Suprapubic skin (tissue), 4 donors: ENCODE data around the gene ITPKA. TPM values are rescaled to one million over a fixed set of nuclear protein-coding genes. Genes with fewer than 3 reads are reported as not detected.

Experiments
- DNase-seq, 2 donors: peaks; one replicate each; pipeline ENCODE4 v3.0.0-alpha.2; 2019; ENCODE audit warnings: low spot score in 2 of 2
- H3K27ac ChIP-seq: fragments of 200-600 bp; sonication (generic); one replicate; pipeline ENCODE4 v1.5.1; 2019
- H3K27me3 ChIP-seq: fragments of 200-600 bp; sonication (generic); one replicate; pipeline ENCODE4 v1.5.1; 2019
- H3K36me3 ChIP-seq: fragments of 200-600 bp; sonication (generic); one replicate; pipeline ENCODE4 v1.5.1; 2019
- H3K4me1 ChIP-seq: fragments of 200-600 bp; sonication (generic); one replicate; pipeline ENCODE4 v1.5.1; 2019
- H3K4me3 ChIP-seq: fragments of 200-600 bp; sonication (generic); one replicate; pipeline ENCODE4 v1.5.1; 2019; ENCODE audit warnings: mild to moderate bottlenecking
- H3K9me3 ChIP-seq: fragments of 200-600 bp; sonication (generic); one replicate; pipeline ENCODE4 v1.5.1; 2019
- CTCF ChIP-seq, 2 donors: fragments of 200-600 bp in 1 of 2; fragments of 450-650 bp in 1 of 2; sonication (generic) in 1 of 2; IDR thresholded peaks; one replicate each; pipeline ENCODE4 v1.5.1; 2016 to 2019; ENCODE audit warnings: antibody characterized with exemption in 2 of 2, mild to moderate bottlenecking in 1 of 2, moderate library complexity in 1 of 2
- EP300 ChIP-seq: sonication (generic); formaldehyde crosslinking; IDR thresholded peaks from one replicate; pipeline ENCODE4 v1.6.1; 2017; ENCODE audit warnings: antibody characterized with exemption
- POLR2A ChIP-seq, 2 donors: fragments of 450-650 bp; IDR thresholded peaks; one replicate each; pipeline ENCODE4 v1.6.1; 2017; ENCODE audit warnings: antibody characterized with exemption in 2 of 2, mild to moderate bottlenecking in 2 of 2, moderate library complexity in 2 of 2
- POLR2AphosphoS5 ChIP-seq, 3 donors: sonication (generic); formaldehyde crosslinking; IDR thresholded peaks; one replicate each; pipeline ENCODE4 v1.6.1; 2017; ENCODE audit warnings: antibody characterized with exemption in 3 of 3
- WGBS: methylation state at CpG from one replicate; pipeline ENCODE4 v1.1.5; 2018; 5-methylcytosine and 5-hydroxymethylcytosine counted together
- total RNA-seq, 4 donors: library from RNA; depleted of rRNA; stranded (reverse); fragments of >200 nt; gene quantifications; one replicate each; pipeline ENCODE4 v1.1.0, GENCODE V29; 2016

The ITPKA gene
- total RNA-seq = 1 to 10 TPM in 1 of 4 donors, under 1 TPM in 1, not detected in 2; 0.30 to 1.5 TPM

- TF ChIP-seq CTCF (IDR thresholded peaks at IDR 0.05) = no peak
- no peak for TF ChIP-seq EP300
- TF ChIP-seq POLR2AphosphoS5 (IDR thresholded peaks at IDR 0.05) = no peak
- no peak for TF ChIP-seq POLR2A (IDR thresholded peaks at IDR 0.05)
- peak within 1 kb of the TSS; percentile 75 for H3K4me3 ChIP-seq
- no CpG with 5 or more reads among the region's 60 CpGs for WGBS
- DNase-seq = peak; percentile 86 to 89
- H3K9me3 ChIP-seq = no peaks in the 10 kb centered on the region
- no peaks in the 10 kb centered on the region for H3K36me3 ChIP-seq
- H3K27me3 ChIP-seq = peaks cover 48% of the 10 kb centered on the region
- peaks cover 35% of the 10 kb centered on the region for H3K4me1 ChIP-seq
- H3K27ac ChIP-seq = peak within 1 kb of the TSS; percentile 36
Measured at GRCh38 chr15:41493205-41493901, at the start of gene ITPKA. Gene ITPKA, plus strand, starts transcription at chr15:41493874. Its CDS starts 54 bp downstream, at chr15:41493928.

GRCh38 chr15:41445399-41445798, 48.3 kb upstream of the ITPKA start:
- no peak for DNase-seq
- H3K4me3 ChIP-seq = no peak overlapping the region
- TF ChIP-seq CTCF (IDR thresholded peaks at IDR 0.05) = no peak
- no peak overlapping the region for H3K27ac ChIP-seq
- no peaks in the 10 kb centered on the region for H3K27me3 ChIP-seq
- no peaks in the 10 kb centered on the region for H3K9me3 ChIP-seq
- H3K36me3 ChIP-seq = peaks cover 30% of the 10 kb centered on the region
- no peaks in the 10 kb centered on the region for H3K4me1 ChIP-seq

- Histone ChIP-seq H3K27ac (no peak overlapping the region), H3K9me3 (no peaks in the 10 kb centered on the region), H3K4me1 (no peaks in the 10 kb centered on the region), H3K4me3 (no peak overlapping the region), H3K27me3 (no peaks in the 10 kb centered on the region), H3K36me3 (peaks cover 49% of the 10 kb centered on the region)
- WGBS = 81% methylated on average over 4 of the region's 4 CpGs
- DNase-seq = no peak
- TF ChIP-seq POLR2AphosphoS5 (IDR thresholded peaks at IDR 0.05) = no peak
- no peak for TF ChIP-seq POLR2A (IDR thresholded peaks at IDR 0.05)
- TF ChIP-seq EP300 = no peak
- no peak for TF ChIP-seq CTCF (IDR thresholded peaks at IDR 0.05)
Measured at GRCh38 chr15:41462084-41462795, 31.4 kb upstream of the ITPKA start.

GRCh38 chr15:41464889-41465580, 28.6 kb upstream of the ITPKA start:
- Histone ChIP-seq H3K36me3 (peaks cover 55% of the 10 kb centered on the region), H3K27me3 (no peaks in the 10 kb centered on the region), H3K9me3 (no peaks in the 10 kb centered on the region), H3K27ac (no peak overlapping the region), H3K4me1 (no peaks in the 10 kb centered on the region), H3K4me3 (no peak overlapping the region)
- DNase-seq = no peak
- TF ChIP-seq POLR2AphosphoS5 (IDR thresholded peaks at IDR 0.05) (no peak), CTCF (IDR thresholded peaks at IDR 0.05) (no peak), EP300 (no peak), POLR2A (IDR thresholded peaks at IDR 0.05) (no peak)
- 91% methylated on average over 9 of the region's 9 CpGs for whole genome bisulfite sequencing

GRCh38 chr15:41465822-41466421, 27.8 kb upstream of the ITPKA start:
- H3K4me1 ChIP-seq = no peaks in the 10 kb centered on the region
- H3K27me3 ChIP-seq = no peaks in the 10 kb centered on the region
- H3K27ac ChIP-seq = no peak overlapping the region
- H3K36me3 ChIP-seq = peaks cover 64% of the 10 kb centered on the region
- no peak overlapping the region for H3K4me3 ChIP-seq
- 83% methylated on average over 8 of the region's 8 CpGs for WGBS
- TF ChIP-seq POLR2AphosphoS5 (IDR thresholded peaks at IDR 0.05) (no peak), CTCF (IDR thresholded peaks at IDR 0.05) (peak; percentile 44 to 66), POLR2A (IDR thresholded peaks at IDR 0.05) (no peak), EP300 (no peak)
- no peak for DNase-seq
- H3K9me3 ChIP-seq = no peaks in the 10 kb centered on the region
